Tibial nerve (tissue), 4 donors: ENCODE results near the gene CREM. TPM values are rescaled to one million over a fixed set of nuclear protein-coding genes. Genes with fewer than 3 reads are reported as not detected.

Source experiments
- DNase-seq, 2 donors: peaks; one replicate each; pipeline ENCODE4 v3.0.0-alpha.2; 2019; ENCODE audit warnings: low spot score in 2 of 2
- H3K27ac ChIP-seq, 4 donors: fragments of 200-600 bp; sonication (generic) in 3 of 4; one replicate each; pipeline ENCODE4 v1.5.1; 2017 to 2019; ENCODE audit warnings: mild to moderate bottlenecking in 1 of 4
- H3K27me3 ChIP-seq, 2 donors: fragments of 200-600 bp; sonication (generic) in 1 of 2; one replicate each; pipeline versions ENCODE4 v1.5.1 to v1.6.0; 2017 to 2019
- H3K36me3 ChIP-seq, 3 donors: fragments of 200-600 bp; sonication (generic); one replicate each; pipeline ENCODE4 v1.5.1; 2018 to 2019
- H3K4me1 ChIP-seq, 4 donors: fragments of 200-600 bp; sonication (generic) in 3 of 4; one replicate each; pipeline ENCODE4 v1.5.1; 2017 to 2019
- H3K4me3 ChIP-seq, 4 donors: fragments of 200-600 bp; sonication (generic) in 3 of 4; one replicate each; pipeline ENCODE4 v1.5.1; 2017 to 2019; ENCODE audit warnings: mild to moderate bottlenecking in 1 of 4, moderate library complexity in 1 of 4
- H3K9me3 ChIP-seq, 4 donors: fragments of 200-600 bp; sonication (generic) in 3 of 4; one replicate each; pipeline ENCODE4 v1.5.1; 2017 to 2019
- EP300 ChIP-seq, 2 donors: sonication (generic); formaldehyde crosslinking; IDR thresholded peaks; one replicate each; pipeline ENCODE4 v1.6.1; 2017; ENCODE audit warnings: antibody characterized with exemption in 2 of 2, mild to moderate bottlenecking in 1 of 2
- POLR2A ChIP-seq, 2 donors: fragments of 450-650 bp; IDR thresholded peaks; one replicate each; pipeline ENCODE4 v1.6.1; 2017; ENCODE audit warnings: antibody characterized with exemption in 2 of 2, mild to moderate bottlenecking in 2 of 2, moderate library complexity in 2 of 2
- WGBS, 2 donors: methylation state at CpG; one replicate each; pipeline ENCODE4 v1.1.5; 2018; 5-methylcytosine and 5-hydroxymethylcytosine counted together
- total RNA-seq, 4 donors: library from RNA; depleted of rRNA; stranded (reverse); fragments of >200 nt; gene quantifications; one replicate each; pipeline ENCODE4 v1.1.0, GENCODE V29; 2016
- TF ChIP-seq, protein P1 (sequence below), 5 experiments: fragments of 200-600 bp in 3 of 5; fragments of 450-650 bp in 2 of 5; sonication (generic) in 3 of 5; IDR thresholded peaks; one replicate each; pipeline ENCODE4 v1.5.1; 2016 to 2019; ENCODE audit warnings: antibody characterized with exemption in 5 of 5, mild to moderate bottlenecking in 3 of 5, moderate library complexity in 2 of 5

The CREM gene
- total RNA-seq, 4 donors from 2014 or later: 27.3 to 41.7 (median 36.1) TPM

DNA sequence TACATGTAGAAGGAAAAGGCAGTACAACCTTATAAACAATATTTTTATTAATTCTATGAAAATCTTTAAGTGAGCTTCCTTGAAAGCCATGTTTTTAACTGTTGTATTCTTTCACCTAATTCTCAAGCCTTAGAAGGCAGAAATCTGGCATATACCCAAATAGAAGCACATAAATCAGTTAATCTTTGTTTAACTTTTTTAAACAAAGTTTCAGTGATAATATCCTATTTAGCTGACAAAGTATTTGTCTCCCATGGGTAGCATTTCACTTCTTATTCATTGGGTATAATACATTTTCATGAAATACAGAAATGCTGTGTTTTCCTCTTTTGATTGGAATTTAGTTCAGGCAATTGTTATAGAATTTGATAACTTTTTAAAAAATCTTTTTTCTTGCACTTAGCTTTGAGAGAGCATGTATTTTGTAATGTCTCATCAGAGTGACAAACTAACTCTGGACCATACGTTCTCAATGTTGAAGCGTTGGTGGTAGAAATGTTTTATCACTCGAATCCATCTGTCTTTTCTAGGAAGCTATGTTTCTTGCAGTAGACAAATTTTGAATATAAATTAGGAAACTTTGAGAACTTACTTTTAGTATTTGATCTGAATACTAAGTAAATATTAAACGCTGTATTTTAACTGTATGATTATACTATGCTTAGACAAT is 78.1 kb downstream of the CREM start:
- H3K27ac ChIP-seq: no peak overlapping the region
- 77 to 82% methylated on average over 4 of the region's 4 CpGs for WGBS, 2 donors
- TF ChIP-seq EP300 (IDR thresholded peaks at IDR 0.05) (no peak), POLR2A (IDR thresholded peaks at IDR 0.05) (no peak)
- TF ChIP-seq, protein P1, sequence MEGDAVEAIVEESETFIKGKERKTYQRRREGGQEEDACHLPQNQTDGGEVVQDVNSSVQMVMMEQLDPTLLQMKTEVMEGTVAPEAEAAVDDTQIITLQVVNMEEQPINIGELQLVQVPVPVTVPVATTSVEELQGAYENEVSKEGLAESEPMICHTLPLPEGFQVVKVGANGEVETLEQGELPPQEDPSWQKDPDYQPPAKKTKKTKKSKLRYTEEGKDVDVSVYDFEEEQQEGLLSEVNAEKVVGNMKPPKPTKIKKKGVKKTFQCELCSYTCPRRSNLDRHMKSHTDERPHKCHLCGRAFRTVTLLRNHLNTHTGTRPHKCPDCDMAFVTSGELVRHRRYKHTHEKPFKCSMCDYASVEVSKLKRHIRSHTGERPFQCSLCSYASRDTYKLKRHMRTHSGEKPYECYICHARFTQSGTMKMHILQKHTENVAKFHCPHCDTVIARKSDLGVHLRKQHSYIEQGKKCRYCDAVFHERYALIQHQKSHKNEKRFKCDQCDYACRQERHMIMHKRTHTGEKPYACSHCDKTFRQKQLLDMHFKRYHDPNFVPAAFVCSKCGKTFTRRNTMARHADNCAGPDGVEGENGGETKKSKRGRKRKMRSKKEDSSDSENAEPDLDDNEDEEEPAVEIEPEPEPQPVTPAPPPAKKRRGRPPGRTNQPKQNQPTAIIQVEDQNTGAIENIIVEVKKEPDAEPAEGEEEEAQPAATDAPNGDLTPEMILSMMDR (IDR thresholded peaks at IDR 0.05): no peak
- H3K36me3 ChIP-seq: peaks cover 0 to 10% (median 0%) of the 10 kb centered on the region in 3 donors
- no peaks in the 10 kb centered on the region for H3K27me3 ChIP-seq
- no peak for DNase-seq
- no peaks in the 10 kb centered on the region for H3K9me3 ChIP-seq
- peaks cover 0 to 4% (median 0%) of the 10 kb centered on the region in 4 donors for H3K4me1 ChIP-seq
- H3K4me3 ChIP-seq: no peak overlapping the region

- no peak overlapping the region for H3K27ac ChIP-seq
- H3K9me3 ChIP-seq: no peaks in the 10 kb centered on the region
- H3K36me3 ChIP-seq: peaks cover 0 to 10% (median 0%) of the 10 kb centered on the region in 3 donors
- no peaks in the 10 kb centered on the region for H3K27me3 ChIP-seq
- WGBS, 2 donors: 92 to 93% methylated on average over 3 of the region's 3 CpGs
- peaks cover 0 to 4% (median 0%) of the 10 kb centered on the region in 4 donors for H3K4me1 ChIP-seq
- TF ChIP-seq, protein P1 (IDR thresholded peaks at IDR 0.05): no peak
- TF ChIP-seq EP300 (IDR thresholded peaks at IDR 0.05) (no peak), POLR2A (IDR thresholded peaks at IDR 0.05) (no peak)
- H3K4me3 ChIP-seq: no peak overlapping the region
- DNase-seq: no peak
Observed at GRCh38 chr10:35206274-35206673, 79.6 kb downstream of the CREM start.

- H3K36me3 ChIP-seq: peaks cover 0 to 10% (median 0%) of the 10 kb centered on the region in 3 donors
- DNase-seq: no peak
- peaks cover 0 to 15% (median 0%) of the 10 kb centered on the region in 4 donors for H3K4me1 ChIP-seq
- 90 to 94% methylated on average over 5 of the region's 5 CpGs for WGBS, 2 donors
- H3K27me3 ChIP-seq: no peaks in the 10 kb centered on the region
- TF ChIP-seq POLR2A (IDR thresholded peaks at IDR 0.05) (no peak), EP300 (IDR thresholded peaks at IDR 0.05) (no peak)
- TF ChIP-seq, protein P1 (IDR thresholded peaks at IDR 0.05): no peak
- H3K4me3 ChIP-seq: no peak overlapping the region
- peak overlapping the region in 1 of 4 donors; percentile 18 for H3K27ac ChIP-seq
- no peaks in the 10 kb centered on the region for H3K9me3 ChIP-seq
Observed at GRCh38 chr10:35208536-35208935, 81.9 kb downstream of the CREM start.

DNA sequence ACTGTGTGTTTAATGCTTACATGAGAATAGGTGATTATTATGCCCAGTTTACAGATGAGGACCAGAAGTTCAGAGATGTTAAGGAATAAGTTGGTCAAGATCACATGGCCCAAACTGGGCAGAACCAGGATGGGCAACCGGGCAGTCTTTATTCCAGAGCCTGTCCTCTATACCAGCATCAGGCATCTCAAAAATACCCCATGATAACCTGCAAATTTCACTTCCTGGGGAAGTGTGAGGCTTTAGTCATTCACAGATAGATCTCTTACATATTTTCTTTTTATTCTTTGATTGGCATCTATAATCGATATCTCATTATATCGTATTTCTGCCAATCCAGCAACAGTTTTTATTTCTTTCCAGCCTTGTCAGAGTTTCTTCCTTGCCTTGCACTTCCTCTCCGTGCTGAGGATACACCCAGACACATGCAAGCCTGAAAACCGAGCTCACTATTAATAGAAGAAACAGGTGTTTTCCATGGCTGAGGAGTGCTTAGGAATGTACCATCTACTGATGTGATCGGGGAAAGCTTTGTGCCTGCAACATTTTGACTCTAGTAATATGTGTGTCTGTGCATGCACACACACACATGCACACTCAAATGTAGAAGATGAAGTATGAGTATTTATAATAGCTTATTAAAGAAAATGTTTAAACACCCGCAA is 82.4 kb downstream of the CREM start:
- H3K9me3 ChIP-seq: no peaks in the 10 kb centered on the region
- TF ChIP-seq POLR2A (IDR thresholded peaks at IDR 0.05) (no peak), EP300 (IDR thresholded peaks at IDR 0.05) (no peak)
- TF ChIP-seq, protein P1 (IDR thresholded peaks at IDR 0.05): no peak
- H3K36me3 ChIP-seq: peaks cover 0 to 10% (median 0%) of the 10 kb centered on the region in 3 donors
- DNase-seq: peak in 1 of 2 donors; percentile 3
- H3K4me1 ChIP-seq: peaks cover 0 to 15% (median 0%) of the 10 kb centered on the region in 4 donors
- no peaks in the 10 kb centered on the region for H3K27me3 ChIP-seq
- H3K27ac ChIP-seq: peak overlapping the region in 1 of 4 donors; percentile 18
- 72 to 80% methylated on average over 7 of the region's 7 CpGs for WGBS, 2 donors
- no peak overlapping the region for H3K4me3 ChIP-seq

DNA sequence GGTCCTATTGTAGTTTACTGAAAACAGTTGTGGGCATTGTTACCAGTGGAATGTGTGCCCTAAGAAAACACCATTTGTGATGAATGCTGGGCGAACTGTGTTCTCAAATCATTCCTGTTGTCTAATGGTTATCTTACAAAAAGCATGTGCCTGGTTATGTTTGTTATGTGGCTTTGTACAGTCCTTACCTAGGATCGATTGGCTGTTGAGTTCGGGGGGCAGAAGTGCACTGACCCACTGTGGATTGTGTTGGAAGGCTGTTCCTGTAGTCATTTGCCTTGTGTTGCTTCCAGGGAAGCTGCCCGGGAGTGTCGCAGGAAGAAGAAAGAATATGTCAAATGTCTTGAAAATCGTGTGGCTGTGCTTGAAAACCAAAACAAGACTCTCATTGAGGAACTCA is 84.3 kb downstream of the CREM start:
- no peak overlapping the region for H3K4me3 ChIP-seq
- no peaks in the 10 kb centered on the region for H3K27me3 ChIP-seq
- TF ChIP-seq EP300 (IDR thresholded peaks at IDR 0.05): no peak
- TF ChIP-seq POLR2A (IDR thresholded peaks at IDR 0.05): no peak
- TF ChIP-seq, protein P1 (IDR thresholded peaks at IDR 0.05): no peak
- no peaks in the 10 kb centered on the region for H3K9me3 ChIP-seq
- 55 to 62% methylated on average over 6 of the region's 6 CpGs for WGBS, 2 donors
- peaks cover 0 to 15% (median 0%) of the 10 kb centered on the region in 4 donors for H3K4me1 ChIP-seq
- peaks cover 0 to 10% (median 0%) of the 10 kb centered on the region in 3 donors for H3K36me3 ChIP-seq
- H3K27ac ChIP-seq: peak overlapping the region; percentile 7 to 72 (median 54)
- no peak for DNase-seq
